ENCODE data around the gene TRIO.

TRIO gene

DNA sequence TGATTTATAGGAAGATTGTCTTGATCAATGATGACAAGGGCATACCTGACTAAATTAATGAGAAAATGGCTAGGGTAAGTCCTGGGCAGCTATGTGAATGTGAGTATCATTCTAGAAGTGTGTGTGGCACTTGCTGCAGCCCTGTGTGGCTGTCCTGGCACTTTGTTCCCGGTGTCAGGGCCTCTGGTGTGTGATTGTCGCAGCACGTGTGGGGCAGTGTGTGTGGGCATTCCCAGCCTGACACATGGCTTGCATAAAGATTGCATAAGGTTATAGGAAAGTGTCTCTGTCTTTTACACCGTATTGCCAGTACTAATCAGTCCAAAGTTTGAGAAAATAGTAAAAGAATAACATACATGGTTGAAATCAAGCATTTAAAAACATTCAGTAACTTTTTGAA is 74.4 kb downstream of the TRIO start:
- Histone ChIP-seq H3K27ac (ENCODE audit: low read length) (no peak overlapping the region), H3K4me3 (ENCODE audit: low read length) (no peak overlapping the region), H3K27me3 (replicated peaks; ENCODE audit: insufficient read depth, low read length) (no peaks in the 10 kb centered on the region), H3K36me3 (replicated peaks; ENCODE audit: insufficient read depth, low read length) (no peaks in the 10 kb centered on the region), H3K9me2 (replicated peaks; ENCODE audit: insufficient read depth, low read length) (no peaks in the 10 kb centered on the region), H3K9me3 (replicated peaks; ENCODE audit: insufficient read depth, low read length) (no peaks in the 10 kb centered on the region), H3K4me1 (ENCODE audit: low read length) (peaks cover 41% of the 10 kb centered on the region), H3F3A (ENCODE audit: insufficient read depth, low read length) (peaks cover 31% of the 10 kb centered on the region), H4K20me1 (ENCODE audit: insufficient read depth, low read length) (no peaks in the 10 kb centered on the region), H3K79me2 (ENCODE audit: low read length) (peaks cover 82% of the 10 kb centered on the region), H3K9ac (ENCODE audit: low read length) (no peak overlapping the region), H3K4me2 (ENCODE audit: low read depth, low read length) (no peak overlapping the region), H2AFZ (ENCODE audit: low read length) (no peak overlapping the region)
- no peak for DNase-seq
- TF ChIP-seq EZH2 (optimal IDR thresholded peaks at IDR 0.05; ENCODE audit: low read depth, low read length) = no peak
- no peak for TF ChIP-seq EZH2phosphoT487 (IDR thresholded peaks at IDR 0.05; ENCODE audit: low read length)
- TF ChIP-seq, protein P1, sequence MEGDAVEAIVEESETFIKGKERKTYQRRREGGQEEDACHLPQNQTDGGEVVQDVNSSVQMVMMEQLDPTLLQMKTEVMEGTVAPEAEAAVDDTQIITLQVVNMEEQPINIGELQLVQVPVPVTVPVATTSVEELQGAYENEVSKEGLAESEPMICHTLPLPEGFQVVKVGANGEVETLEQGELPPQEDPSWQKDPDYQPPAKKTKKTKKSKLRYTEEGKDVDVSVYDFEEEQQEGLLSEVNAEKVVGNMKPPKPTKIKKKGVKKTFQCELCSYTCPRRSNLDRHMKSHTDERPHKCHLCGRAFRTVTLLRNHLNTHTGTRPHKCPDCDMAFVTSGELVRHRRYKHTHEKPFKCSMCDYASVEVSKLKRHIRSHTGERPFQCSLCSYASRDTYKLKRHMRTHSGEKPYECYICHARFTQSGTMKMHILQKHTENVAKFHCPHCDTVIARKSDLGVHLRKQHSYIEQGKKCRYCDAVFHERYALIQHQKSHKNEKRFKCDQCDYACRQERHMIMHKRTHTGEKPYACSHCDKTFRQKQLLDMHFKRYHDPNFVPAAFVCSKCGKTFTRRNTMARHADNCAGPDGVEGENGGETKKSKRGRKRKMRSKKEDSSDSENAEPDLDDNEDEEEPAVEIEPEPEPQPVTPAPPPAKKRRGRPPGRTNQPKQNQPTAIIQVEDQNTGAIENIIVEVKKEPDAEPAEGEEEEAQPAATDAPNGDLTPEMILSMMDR (IDR thresholded peaks at IDR 0.05; ENCODE audit: low read length) = no peak

DNA sequence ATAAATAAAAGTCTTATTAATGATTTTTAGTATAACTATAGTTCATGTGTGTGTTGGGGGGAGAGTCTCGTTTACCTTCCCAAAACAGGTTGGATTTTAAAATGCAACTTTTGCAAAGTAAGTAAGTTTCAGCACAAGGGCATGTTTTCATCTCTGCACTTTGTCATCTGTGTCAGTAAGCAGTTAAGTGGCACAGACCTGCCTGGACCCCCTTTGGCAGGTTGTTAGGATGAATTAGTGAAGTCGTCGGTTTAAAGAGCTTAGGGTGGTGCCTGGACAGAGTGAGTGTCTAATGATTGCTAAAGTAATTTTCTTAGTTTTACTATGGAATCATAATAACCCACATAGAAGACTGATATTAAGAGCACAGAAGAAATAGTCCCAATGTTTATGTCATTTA is 74.9 kb downstream of the TRIO start:
- no peaks in the 10 kb centered on the region for H3K9me3 ChIP-seq (replicated peaks; ENCODE audit: insufficient read depth, low read length)
- no peaks in the 10 kb centered on the region for H4K20me1 ChIP-seq (ENCODE audit: insufficient read depth, low read length)
- H3F3A ChIP-seq (ENCODE audit: insufficient read depth, low read length) = peaks cover 27% of the 10 kb centered on the region
- no peaks in the 10 kb centered on the region for H3K36me3 ChIP-seq (replicated peaks; ENCODE audit: insufficient read depth, low read length)
- no peak overlapping the region for H2AFZ ChIP-seq (ENCODE audit: low read length)
- no peak for TF ChIP-seq EZH2 (optimal IDR thresholded peaks at IDR 0.05; ENCODE audit: low read depth, low read length)
- TF ChIP-seq EZH2phosphoT487 (IDR thresholded peaks at IDR 0.05; ENCODE audit: low read length) = no peak
- TF ChIP-seq, protein P1 (IDR thresholded peaks at IDR 0.05; ENCODE audit: low read length) = no peak
- H3K9ac ChIP-seq (ENCODE audit: low read length) = no peak overlapping the region
- no peaks in the 10 kb centered on the region for H3K9me2 ChIP-seq (replicated peaks; ENCODE audit: insufficient read depth, low read length)
- DNase-seq = no peak
- no peak overlapping the region for H3K27ac ChIP-seq (ENCODE audit: low read length)
- H3K4me1 ChIP-seq (ENCODE audit: low read length) = peaks cover 39% of the 10 kb centered on the region
- H3K27me3 ChIP-seq (replicated peaks; ENCODE audit: insufficient read depth, low read length) = no peaks in the 10 kb centered on the region
- H3K4me2 ChIP-seq (ENCODE audit: low read depth, low read length) = no peak overlapping the region
- H3K4me3 ChIP-seq (ENCODE audit: low read length) = no peak overlapping the region
- peaks cover 87% of the 10 kb centered on the region for H3K79me2 ChIP-seq (ENCODE audit: low read length)

DNA sequence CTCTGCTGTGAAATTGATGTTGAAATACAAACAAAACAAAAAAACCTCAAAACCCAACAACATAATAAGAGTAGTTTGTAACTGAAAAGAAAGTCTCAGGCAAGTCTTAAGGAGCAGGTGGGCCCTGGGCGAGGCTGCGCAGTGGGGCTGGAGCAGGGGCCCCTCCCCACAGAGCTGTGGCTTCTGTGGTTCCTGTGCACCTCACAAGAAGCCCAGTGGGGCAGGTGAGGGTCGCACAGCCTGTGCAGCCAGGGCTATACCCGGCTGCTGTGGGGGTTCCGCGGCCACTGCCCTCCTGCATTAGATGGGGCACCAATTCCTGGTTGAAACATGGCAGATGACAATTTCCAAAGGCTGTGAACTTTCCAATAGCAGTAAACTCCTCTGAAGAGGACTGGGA is 75.3 kb downstream of the TRIO start:
- H3K9me3 ChIP-seq (replicated peaks; ENCODE audit: insufficient read depth, low read length) = no peaks in the 10 kb centered on the region
- H4K20me1 ChIP-seq (ENCODE audit: insufficient read depth, low read length) = no peaks in the 10 kb centered on the region
- H2AFZ ChIP-seq (ENCODE audit: low read length) = no peak overlapping the region
- H3K4me2 ChIP-seq (ENCODE audit: low read depth, low read length) = no peak overlapping the region
- H3K9me2 ChIP-seq (replicated peaks; ENCODE audit: insufficient read depth, low read length) = no peaks in the 10 kb centered on the region
- no peaks in the 10 kb centered on the region for H3K27me3 ChIP-seq (replicated peaks; ENCODE audit: insufficient read depth, low read length)
- H3K9ac ChIP-seq (ENCODE audit: low read length) = no peak overlapping the region
- H3K27ac ChIP-seq (ENCODE audit: low read length) = no peak overlapping the region
- DNase-seq = no peak
- peaks cover 38% of the 10 kb centered on the region for H3K4me1 ChIP-seq (ENCODE audit: low read length)
- peaks cover 90% of the 10 kb centered on the region for H3K79me2 ChIP-seq (ENCODE audit: low read length)
- H3F3A ChIP-seq (ENCODE audit: insufficient read depth, low read length) = peaks cover 22% of the 10 kb centered on the region
- H3K36me3 ChIP-seq (replicated peaks; ENCODE audit: insufficient read depth, low read length) = no peaks in the 10 kb centered on the region
- no peak overlapping the region for H3K4me3 ChIP-seq (ENCODE audit: low read length)
- TF ChIP-seq EZH2 (optimal IDR thresholded peaks at IDR 0.05; ENCODE audit: low read depth, low read length) = no peak

- Histone ChIP-seq H3K4me1 (ENCODE audit: low read length) (peaks cover 32% of the 10 kb centered on the region), H3K9ac (ENCODE audit: low read length) (no peak overlapping the region), H3F3A (ENCODE audit: insufficient read depth, low read length) (peaks cover 17% of the 10 kb centered on the region), H3K4me3 (ENCODE audit: low read length) (no peak overlapping the region), H2AFZ (ENCODE audit: low read length) (no peak overlapping the region), H3K27me3 (replicated peaks; ENCODE audit: insufficient read depth, low read length) (no peaks in the 10 kb centered on the region), H3K9me3 (replicated peaks; ENCODE audit: insufficient read depth, low read length) (no peaks in the 10 kb centered on the region), H3K4me2 (ENCODE audit: low read depth, low read length) (no peak overlapping the region), H3K79me2 (ENCODE audit: low read length) (peaks cover 84% of the 10 kb centered on the region), H3K36me3 (replicated peaks; ENCODE audit: insufficient read depth, low read length) (no peaks in the 10 kb centered on the region), H3K9me2 (replicated peaks; ENCODE audit: insufficient read depth, low read length) (no peaks in the 10 kb centered on the region), H3K27ac (ENCODE audit: low read length) (no peak overlapping the region), H4K20me1 (ENCODE audit: insufficient read depth, low read length) (no peaks in the 10 kb centered on the region)
- TF ChIP-seq EZH2phosphoT487 (IDR thresholded peaks at IDR 0.05; ENCODE audit: low read length) (no peak), EZH2 (optimal IDR thresholded peaks at IDR 0.05; ENCODE audit: low read depth, low read length) (no peak)
- TF ChIP-seq, protein P1 (IDR thresholded peaks at IDR 0.05; ENCODE audit: low read length) = no peak
- no peak for DNase-seq
Observed at GRCh38 chr5:14218897-14219573, 75.9 kb downstream of the TRIO start.
